RWPE1 (cell line): Measurements from ENCODE around the gene PDGFRB.

Experiments
- CTCF ChIA-PET: fragments of 350-600 bp; sonication (Branson Sonifier 250); formaldehyde crosslinking; extraction: SDS; loops from one replicate; lab custom pipeline; 2021; lab: Yijun Ruan, JAX
- POLR2A ChIA-PET: fragments of 400-600 bp; formaldehyde crosslinking; extraction: SDS; loops from one replicate; lab custom pipeline; 2020; ENCODE audit warnings: antibody characterized with exemption; ENCODE audit not compliant: low non-redundant PET; lab: Yijun Ruan, JAX
- DNase-seq: peaks from one replicate; pipeline ENCODE4 v3.0.0; 2012; ENCODE audit warnings: low spot score
- H3K27ac ChIP-seq: fragments of 450-650 bp; 2 replicates; pipeline ENCODE4 v1.5.1; 2017
- TF ChIP-seq, protein P1 (sequence below): fragments of 450-650 bp; conservative IDR thresholded peaks from 2 replicates; pipeline ENCODE4 v1.5.1; 2017; ENCODE audit warnings: low read depth, mild to moderate bottlenecking

PDGFRB gene

DNA sequence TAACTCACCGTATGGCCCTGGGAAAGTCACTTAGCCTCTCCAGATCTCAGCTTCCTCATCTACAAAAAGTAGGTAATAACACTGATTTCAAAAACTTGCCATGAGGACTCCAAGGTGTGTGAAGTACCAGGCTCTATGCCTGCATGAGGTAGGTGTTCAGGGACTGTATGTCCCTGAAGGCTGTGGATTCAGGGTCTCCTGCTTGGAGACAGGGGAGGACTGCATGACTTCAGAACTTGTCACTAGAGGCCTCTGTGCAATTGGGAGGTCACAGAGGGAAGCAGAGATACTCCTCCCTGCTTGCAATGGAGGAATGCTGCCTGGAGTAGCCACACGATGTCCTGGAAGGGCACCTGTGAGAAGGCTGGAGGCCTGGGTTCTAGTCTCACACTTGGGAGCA is 2.2 kb downstream of the PDGFRB start:
- ChIA-PET POLR2A (no interaction called here), CTCF (interaction anchor here (0.5 to 1.2 kb wide), 3 partner anchors 9 to 55 kb away, joined by 3 to 5 read pairs (median 4); no protein-coding TSS in a partner anchor)
- TF ChIP-seq, protein P1, sequence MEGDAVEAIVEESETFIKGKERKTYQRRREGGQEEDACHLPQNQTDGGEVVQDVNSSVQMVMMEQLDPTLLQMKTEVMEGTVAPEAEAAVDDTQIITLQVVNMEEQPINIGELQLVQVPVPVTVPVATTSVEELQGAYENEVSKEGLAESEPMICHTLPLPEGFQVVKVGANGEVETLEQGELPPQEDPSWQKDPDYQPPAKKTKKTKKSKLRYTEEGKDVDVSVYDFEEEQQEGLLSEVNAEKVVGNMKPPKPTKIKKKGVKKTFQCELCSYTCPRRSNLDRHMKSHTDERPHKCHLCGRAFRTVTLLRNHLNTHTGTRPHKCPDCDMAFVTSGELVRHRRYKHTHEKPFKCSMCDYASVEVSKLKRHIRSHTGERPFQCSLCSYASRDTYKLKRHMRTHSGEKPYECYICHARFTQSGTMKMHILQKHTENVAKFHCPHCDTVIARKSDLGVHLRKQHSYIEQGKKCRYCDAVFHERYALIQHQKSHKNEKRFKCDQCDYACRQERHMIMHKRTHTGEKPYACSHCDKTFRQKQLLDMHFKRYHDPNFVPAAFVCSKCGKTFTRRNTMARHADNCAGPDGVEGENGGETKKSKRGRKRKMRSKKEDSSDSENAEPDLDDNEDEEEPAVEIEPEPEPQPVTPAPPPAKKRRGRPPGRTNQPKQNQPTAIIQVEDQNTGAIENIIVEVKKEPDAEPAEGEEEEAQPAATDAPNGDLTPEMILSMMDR: no peak
- H3K27ac ChIP-seq: no peak overlapping the region
- no peak for DNase-seq

DNA sequence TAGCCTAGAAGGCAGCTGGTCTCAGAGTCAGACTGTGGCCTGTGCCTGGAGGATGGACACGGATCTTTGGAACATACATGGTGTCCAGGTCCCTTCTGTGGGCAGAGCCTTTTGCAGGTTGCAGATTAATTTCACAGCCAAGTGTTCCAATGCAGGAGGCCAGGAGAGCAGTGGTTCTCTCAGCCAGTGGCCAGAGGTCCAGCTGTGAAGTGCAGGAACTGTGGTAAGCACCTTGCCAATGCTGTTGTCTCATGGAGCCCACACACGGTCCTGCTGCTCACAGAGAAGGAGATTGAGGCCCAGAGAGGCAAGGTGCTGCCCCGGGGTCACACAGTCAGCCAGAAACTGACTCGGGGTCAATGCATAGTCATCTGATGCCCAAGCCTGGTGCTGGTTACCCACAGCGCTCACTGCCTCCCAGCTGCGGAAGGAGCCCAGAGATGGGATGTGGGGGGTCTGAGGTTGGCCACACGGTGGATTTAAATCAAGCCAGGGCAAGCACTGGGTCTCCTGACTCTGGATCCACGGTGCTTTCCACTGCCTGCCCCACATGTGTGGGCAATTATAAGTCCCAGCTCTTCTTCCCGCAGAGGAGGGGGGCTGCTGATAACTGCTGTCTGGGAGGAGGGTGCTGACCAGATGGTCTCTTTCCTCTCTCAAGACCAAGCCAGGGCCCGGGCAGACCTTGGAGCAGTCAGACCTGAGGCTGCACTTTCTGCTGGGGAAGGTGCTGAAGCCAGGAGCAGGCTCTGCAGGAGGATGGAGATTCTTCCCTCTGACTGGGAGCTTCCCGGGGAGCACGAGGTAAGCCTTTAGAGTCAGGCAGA is 2.8 kb downstream of the PDGFRB start:
- H3K27ac ChIP-seq: no peak overlapping the region
- TF ChIP-seq, protein P1: no peak
- POLR2A ChIA-PET: no interaction called here
- no peak for DNase-seq
- CTCF ChIA-PET: interaction anchor here (0.6 to 1.2 kb wide), 4 partner anchors 23 to 142 kb away, joined by 3 to 5 read pairs (median 4); no protein-coding TSS in a partner anchor

DNA sequence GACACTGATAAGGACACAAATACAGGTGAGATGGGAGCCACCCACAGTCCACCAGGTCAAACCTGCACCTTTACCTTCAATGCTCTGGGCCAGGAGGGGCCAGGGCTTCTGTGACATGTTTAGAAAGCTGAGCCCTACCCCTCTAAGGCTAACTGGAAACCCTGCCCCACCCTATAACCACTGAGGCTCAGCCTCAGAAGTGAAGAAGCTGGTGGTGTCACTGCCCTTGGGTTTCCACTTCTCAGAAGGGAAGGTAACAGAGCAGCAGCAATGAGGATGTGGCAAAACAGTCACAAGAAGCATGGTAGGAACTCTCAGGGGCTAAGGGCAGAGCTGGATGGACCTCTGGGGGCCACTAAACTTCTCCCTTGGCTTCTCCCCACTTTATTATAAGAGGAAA is 6.0 kb downstream of the PDGFRB start:
- no peak for DNase-seq
- ChIA-PET CTCF (interaction anchor here (0.7 to 0.9 kb wide), 2 partner anchors 9 to 84 kb away, joined by 3 read pairs; no protein-coding TSS in a partner anchor), POLR2A (no interaction called here)
- no peak overlapping the region for H3K27ac ChIP-seq
- TF ChIP-seq, protein P1: no peak

DNA sequence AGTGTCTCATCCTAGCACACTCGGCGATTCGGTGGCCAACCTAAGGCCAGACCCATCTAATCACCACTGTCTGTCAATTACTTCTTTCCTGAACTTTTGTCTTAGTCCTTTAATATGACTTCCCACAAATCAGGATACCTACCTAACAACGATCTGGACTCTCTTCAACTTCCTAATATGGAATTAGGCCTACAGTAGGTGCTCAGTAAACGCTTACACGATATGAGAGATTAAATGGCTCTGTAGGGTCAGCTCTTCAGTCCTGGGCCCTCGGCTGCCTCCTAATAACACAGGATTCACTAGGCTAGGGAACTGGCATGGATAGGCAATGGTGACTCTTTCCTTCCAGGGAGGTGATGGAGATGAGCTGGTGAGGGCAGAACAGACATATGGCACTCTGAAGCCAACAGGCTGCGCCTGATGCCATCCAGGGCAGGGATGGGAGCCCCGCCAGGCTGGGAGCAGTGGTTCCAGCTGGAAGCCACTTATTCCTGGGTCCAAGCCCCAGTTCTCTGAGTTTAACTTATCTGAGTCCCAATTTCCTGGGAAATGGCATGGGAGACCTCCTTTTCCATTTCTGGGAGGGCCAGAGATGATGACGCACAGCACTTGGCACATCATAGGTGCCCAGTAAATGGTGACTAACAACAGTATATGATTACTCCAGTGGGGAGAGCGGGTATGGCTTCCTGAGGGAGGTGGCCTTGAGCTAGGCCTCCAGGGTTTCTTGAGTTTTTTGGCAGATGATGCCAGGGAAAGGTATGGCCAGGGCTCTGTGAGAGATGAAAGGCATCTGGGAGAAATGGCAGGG is 7.3 kb downstream of the PDGFRB start:
- ChIA-PET CTCF (interaction anchor here (0.5 to 1.1 kb wide), 2 partner anchors 14 to 132 kb away, joined by 3 to 5 read pairs; no protein-coding TSS in a partner anchor), POLR2A (no interaction called here)
- no peak overlapping the region for H3K27ac ChIP-seq
- TF ChIP-seq, protein P1: no peak
- no peak for DNase-seq

DNA sequence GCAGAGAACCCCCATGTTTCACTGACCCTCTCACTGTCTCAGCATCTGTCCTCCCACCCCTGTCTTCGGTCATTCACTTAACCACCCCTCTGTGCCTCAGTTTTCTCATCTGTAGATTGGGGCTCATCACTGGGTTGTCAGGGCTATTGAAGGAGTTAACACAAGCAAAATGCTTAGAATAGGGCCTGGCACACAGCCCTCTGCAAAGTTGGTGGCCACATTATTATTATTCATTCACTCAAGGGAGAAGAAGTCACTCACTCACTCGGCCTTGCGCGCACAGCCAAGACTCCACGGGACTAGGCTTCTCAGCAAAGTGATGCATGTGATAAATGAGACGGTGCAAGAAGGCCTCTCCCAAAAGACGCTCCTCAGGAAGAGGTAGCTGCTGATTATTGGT is 8.0 kb downstream of the PDGFRB start:
- DNase-seq: no peak
- ChIA-PET CTCF (interaction anchor here (0.5 kb wide), 1 partner anchor 131 kb away, joined by 5 read pairs; no protein-coding TSS in a partner anchor), POLR2A (no interaction called here)
- no peak overlapping the region for H3K27ac ChIP-seq
- TF ChIP-seq, protein P1: no peak
